HUES64 (cell line): Measurements from ENCODE around the gene ADGRG1.

ENCODE experiments used
- H3K27ac ChIP-seq: 2 replicates; pipeline ENCODE4 v1.7.0; 2013; ENCODE audit warnings: low read depth, low read length, inconsistent platforms
- H3K27me3 ChIP-seq: 2 replicates; pipeline ENCODE4 v1.6.1; 2013; ENCODE audit warnings: mild to moderate bottlenecking, low read length; ENCODE audit not compliant: insufficient read depth
- H3K36me3 ChIP-seq: 2 replicates; pipeline ENCODE4 v1.6.1; 2013; ENCODE audit warnings: mild to moderate bottlenecking, low read length; ENCODE audit not compliant: insufficient read depth
- H3K4me1 ChIP-seq: 2 replicates; pipeline ENCODE4 v1.6.1; 2013; ENCODE audit warnings: mild to moderate bottlenecking, low read length, moderate library complexity; ENCODE audit not compliant: insufficient read depth
- H3K4me3 ChIP-seq: 2 replicates; pipeline ENCODE4 v1.5.1; 2013; ENCODE audit warnings: mild to moderate bottlenecking, low read length, moderate library complexity
- H3K9ac ChIP-seq: 2 replicates; pipeline ENCODE4 v1.6.1; 2013; ENCODE audit warnings: mild to moderate bottlenecking, low read depth, low read length
- H3K9me3 ChIP-seq: 2 replicates; pipeline ENCODE4 v1.6.1; 2013; ENCODE audit warnings: low read depth, low read length; ENCODE audit not compliant: insufficient read depth
- WGBS: fragments of 150-250, 120-280 bp; methylation state at CpG from one replicate; pipeline ENCODE4 v1.1.7; 2013; ENCODE audit warnings: missing lambda C conversion rate; 5-methylcytosine and 5-hydroxymethylcytosine counted together

ADGRG1 gene

GRCh38 chr16:57676553-57677085 is 48.2 kb downstream of the ADGRG1 start:
- H3K4me3 ChIP-seq = 0 out of 2 replicates have a peak overlapping the region, but pooled peaks have one; percentile 4
- WGBS = 88% methylated on average over 3 of the region's 4 CpGs
- H3K36me3 ChIP-seq = no peaks in the 10 kb centered on the region
- no peak overlapping the region for H3K9ac ChIP-seq
- peaks cover 21% of the 10 kb centered on the region for H3K4me1 ChIP-seq
- no peaks in the 10 kb centered on the region for H3K9me3 ChIP-seq
- H3K27me3 ChIP-seq = no peaks in the 10 kb centered on the region
- H3K27ac ChIP-seq = peak overlapping the region; percentile 36

- Histone ChIP-seq H3K4me3 (no peak overlapping the region), H3K9ac (no peak overlapping the region), H3K36me3 (no peaks in the 10 kb centered on the region), H3K27ac (no peak overlapping the region), H3K27me3 (no peaks in the 10 kb centered on the region), H3K9me3 (no peaks in the 10 kb centered on the region), H3K4me1 (peaks cover 21% of the 10 kb centered on the region)
- 77% methylated on average over 14 of the region's 14 CpGs for WGBS
These were observed 49.4 kb downstream of the ADGRG1 start for GRCh38 chr16:57677622-57678369.

GRCh38 chr16:57679016-57679415 is 50.6 kb downstream of the ADGRG1 start:
- Histone ChIP-seq H3K36me3 (no peaks in the 10 kb centered on the region), H3K4me3 (no peak overlapping the region), H3K27ac (no peak overlapping the region), H3K9ac (no peak overlapping the region), H3K9me3 (no peaks in the 10 kb centered on the region), H3K4me1 (peaks cover 21% of the 10 kb centered on the region), H3K27me3 (no peaks in the 10 kb centered on the region)
- 94% methylated on average over 12 of the region's 12 CpGs for WGBS

GRCh38 chr16:57679767-57680482 is 51.5 kb downstream of the ADGRG1 start:
- no peak overlapping the region for H3K9ac ChIP-seq
- no peaks in the 10 kb centered on the region for H3K27me3 ChIP-seq
- no peak overlapping the region for H3K4me3 ChIP-seq
- H3K27ac ChIP-seq = no peak overlapping the region
- peaks cover 21% of the 10 kb centered on the region for H3K4me1 ChIP-seq
- 79% methylated on average over 5 of the region's 7 CpGs for WGBS
- no peaks in the 10 kb centered on the region for H3K36me3 ChIP-seq
- no peaks in the 10 kb centered on the region for H3K9me3 ChIP-seq

GRCh38 chr16:57680842-57681375 is 52.5 kb downstream of the ADGRG1 start:
- 92% methylated on average over 5 of the region's 5 CpGs for WGBS
- H3K27ac ChIP-seq = no peak overlapping the region
- no peaks in the 10 kb centered on the region for H3K9me3 ChIP-seq

GRCh38 chr16:57681950-57682728 is 53.7 kb downstream of the ADGRG1 start:
- WGBS = 90% methylated on average over 13 of the region's 13 CpGs

More at GRCh38 chr16:57680842-57681375, 52.5 kb downstream of the ADGRG1 start:
- Histone ChIP-seq H3K36me3 (no peaks in the 10 kb centered on the region), H3K4me3 (no peak overlapping the region), H3K9ac (no peak overlapping the region), H3K4me1 (peaks cover 15% of the 10 kb centered on the region), H3K27me3 (no peaks in the 10 kb centered on the region)

GRCh38 chr16:57682809-57683635 is 54.6 kb downstream of the ADGRG1 start:
- no peak overlapping the region for H3K4me3 ChIP-seq
- WGBS = 90% methylated on average over 9 of the region's 11 CpGs
- no peaks in the 10 kb centered on the region for H3K36me3 ChIP-seq
- H3K4me1 ChIP-seq = 0 out of 2 replicates have a peak, but pooled peaks cover 4% of the 10 kb centered on the region
- H3K27ac ChIP-seq = no peak overlapping the region
- H3K27me3 ChIP-seq = no peaks in the 10 kb centered on the region
- no peaks in the 10 kb centered on the region for H3K9me3 ChIP-seq
- no peak overlapping the region for H3K9ac ChIP-seq

More at GRCh38 chr16:57681950-57682728, 53.7 kb downstream of the ADGRG1 start:
- Histone ChIP-seq H3K36me3 (no peaks in the 10 kb centered on the region), H3K27me3 (no peaks in the 10 kb centered on the region), H3K9ac (no peak overlapping the region), H3K4me3 (no peak overlapping the region), H3K9me3 (no peaks in the 10 kb centered on the region), H3K27ac (no peak overlapping the region), H3K4me1 (0 out of 2 replicates have a peak, but pooled peaks cover 4% of the 10 kb centered on the region)

- Histone ChIP-seq H3K4me3 (no peak overlapping the region), H3K4me1 (0 out of 2 replicates have a peak, but pooled peaks cover 4% of the 10 kb centered on the region), H3K36me3 (no peaks in the 10 kb centered on the region), H3K9ac (no peak overlapping the region), H3K27ac (no peak overlapping the region), H3K9me3 (no peaks in the 10 kb centered on the region), H3K27me3 (no peaks in the 10 kb centered on the region)
- 95% methylated on average over 18 of the region's 18 CpGs for WGBS
These were observed 55.5 kb downstream of the ADGRG1 start for GRCh38 chr16:57683636-57684545.

GRCh38 chr16:57684626-57685358 is 56.4 kb downstream of the ADGRG1 start:
- no peaks in the 10 kb centered on the region for H3K9me3 ChIP-seq
- 95% methylated on average over 8 of the region's 8 CpGs for WGBS
- H3K9ac ChIP-seq = no peak overlapping the region
- no peaks in the 10 kb centered on the region for H3K27me3 ChIP-seq
- no peak overlapping the region for H3K27ac ChIP-seq
- no peaks in the 10 kb centered on the region for H3K4me1 ChIP-seq
- H3K4me3 ChIP-seq = no peak overlapping the region
- no peaks in the 10 kb centered on the region for H3K36me3 ChIP-seq
